Panc1 (cell line): Measurements from ENCODE around the gene TRMT44. TPM values are rescaled to one million over a fixed set of nuclear protein-coding genes. Genes with fewer than 3 reads are reported as not detected.

Experiments used
- ATAC-seq: fragments of 200-7000 bp; cut with Tn5 transposase; 2 replicates; pipeline ENCODE4 v1.9.1; 2020; ENCODE audit warnings: mild to moderate bottlenecking, moderate library complexity
- BruUV-seq: library from RNA; stranded (reverse); fragments of 400-500 nt; replicated peaks from 2 replicates; lab custom pipeline; 2021; lab: Mats Ljungman, UMichigan
- CTCF ChIA-PET: fragments of 300-600 bp; sonication (Branson Sonifier 250); formaldehyde crosslinking; loops from one replicate; lab custom pipeline; 2022; ENCODE audit warnings: antibody characterized with exemption; lab: Charles Lee
- POLR2A ChIA-PET: fragments of 300-600 bp; sonication (Branson Sonifier 250); formaldehyde crosslinking; loops from one replicate; lab custom pipeline; 2022; ENCODE audit warnings: antibody characterized with exemption; lab: Charles Lee
- DNase-seq: peaks from one replicate; pipeline ENCODE4 v3.0.0-alpha.2; 2010; ENCODE audit warnings: low read depth, low spot score
- H3K27ac ChIP-seq: 2 replicates; pipeline ENCODE4 v1.5.1; 2011; ENCODE audit warnings: mild to moderate bottlenecking, low read length, inconsistent platforms
- H3K27me3 ChIP-seq: fragments of 200-500 bp; sonication (Bioruptor generic); 2 replicates; pipeline ENCODE4 v1.6.0; 2014; ENCODE audit warnings: low read length, inconsistent platforms; ENCODE audit not compliant: control insufficient read depth, insufficient read depth
- H3K36me3 ChIP-seq: fragments of 200-500 bp; sonication (Bioruptor generic); 2 replicates; pipeline ENCODE4 v1.5.1; 2014; ENCODE audit warnings: inconsistent platforms, mild to moderate bottlenecking, low read length, moderate library complexity; ENCODE audit not compliant: control insufficient read depth, insufficient read depth
- H3K4me1 ChIP-seq: 2 replicates; pipeline ENCODE4 v1.5.1; 2011; ENCODE audit warnings: inconsistent platforms, mild to moderate bottlenecking, low read length, moderate library complexity; ENCODE audit not compliant: control insufficient read depth, insufficient read depth
- H3K4me3 ChIP-seq, 2 experiments: 2 replicates each; pipeline ENCODE4 v1.5.1; 2011 to 2012; ENCODE audit warnings: low read depth in 2 of 2, low read length in 2 of 2, mild to moderate bottlenecking in 2 of 2, inconsistent platforms in 1 of 2, moderate library complexity in 1 of 2
- H3K9me3 ChIP-seq: fragments of 200-500 bp; sonication (Bioruptor generic); 2 replicates; pipeline ENCODE4 v1.5.1; 2014; ENCODE audit warnings: low read depth, mild to moderate bottlenecking, inconsistent platforms, low read length, moderate library complexity; ENCODE audit not compliant: control insufficient read depth, insufficient read depth
- CTCF ChIP-seq: fragments of 450-650 bp; IDR thresholded peaks from 2 replicates; pipeline ENCODE4 v1.5.1; 2017; ENCODE audit warnings: mild to moderate bottlenecking
- POLR2AphosphoS5 ChIP-seq: IDR thresholded peaks from 2 replicates; pipeline ENCODE4 v1.6.1; 2012; ENCODE audit warnings: mild to moderate bottlenecking, low read depth, low read length, moderate library complexity
- SIN3A ChIP-seq: IDR thresholded peaks from 2 replicates; pipeline ENCODE4 v1.6.1; 2012; ENCODE audit warnings: low read depth, mild to moderate bottlenecking, low read length, moderate library complexity, borderline replicate concordance; ENCODE audit not compliant: insufficient read depth
- TCF7L2 ChIP-seq: IDR thresholded peaks from 2 replicates; pipeline ENCODE4 v1.6.1; 2011; ENCODE audit warnings: mild to moderate bottlenecking, low read depth, low read length, inconsistent platforms
- in situ Hi-C: cut with HindIII; loops from 2 replicates; pipeline ENCODE4 v1.10.0; 2016; ENCODE audit warnings: low sequenced_read_pairs, low pct_unique_long_range_greater_than_20kb
- intact Hi-C: fragments of 100-400 bp; cut with micrococcal nuclease; formaldehyde crosslinking; loops from one replicate; pipeline ENCODE4 v1.10.0; 2022; ENCODE audit not compliant: unreplicated experiment
- total RNA-seq: library from RNA; stranded (reverse); gene quantifications from one replicate; pipeline ENCODE4 v1.2.1, GENCODE V29; 2021; ENCODE audit not compliant: unreplicated experiment
- TF ChIP-seq, protein P1 (sequence below), 2 experiments: IDR thresholded peaks; 2 replicates each; pipeline ENCODE4 v1.6.1; 2011 to 2012; ENCODE audit warnings: low read depth in 2 of 2, control low read depth in 1 of 2, low read length in 1 of 2, mild to moderate bottlenecking in 1 of 2, moderate library complexity in 1 of 2; ENCODE audit not compliant: insufficient read depth in 1 of 2

Gene TRMT44
- total RNA-seq, 1 experiment from 2014 or later: 10.8 TPM

- intact Hi-C loops: no loop called here
- ChIA-PET CTCF (no interaction called here), POLR2A (no interaction called here)
- H3K9me3 ChIP-seq: no peaks in the 10 kb centered on the region
- no peak overlapping the region for H3K27ac ChIP-seq
- no peak for ATAC-seq
- no TSS peak for BruUV-seq
- no peaks in the 10 kb centered on the region for H3K36me3 ChIP-seq
- no peak for DNase-seq
- no peaks in the 10 kb centered on the region for H3K27me3 ChIP-seq
- no peak overlapping the region for H3K4me3 ChIP-seq
- no peaks in the 10 kb centered on the region for H3K4me1 ChIP-seq
- TF ChIP-seq CTCF (no peak), SIN3A (no peak), TCF7L2 (no peak), POLR2AphosphoS5 (no peak)
- TF ChIP-seq, protein P1, sequence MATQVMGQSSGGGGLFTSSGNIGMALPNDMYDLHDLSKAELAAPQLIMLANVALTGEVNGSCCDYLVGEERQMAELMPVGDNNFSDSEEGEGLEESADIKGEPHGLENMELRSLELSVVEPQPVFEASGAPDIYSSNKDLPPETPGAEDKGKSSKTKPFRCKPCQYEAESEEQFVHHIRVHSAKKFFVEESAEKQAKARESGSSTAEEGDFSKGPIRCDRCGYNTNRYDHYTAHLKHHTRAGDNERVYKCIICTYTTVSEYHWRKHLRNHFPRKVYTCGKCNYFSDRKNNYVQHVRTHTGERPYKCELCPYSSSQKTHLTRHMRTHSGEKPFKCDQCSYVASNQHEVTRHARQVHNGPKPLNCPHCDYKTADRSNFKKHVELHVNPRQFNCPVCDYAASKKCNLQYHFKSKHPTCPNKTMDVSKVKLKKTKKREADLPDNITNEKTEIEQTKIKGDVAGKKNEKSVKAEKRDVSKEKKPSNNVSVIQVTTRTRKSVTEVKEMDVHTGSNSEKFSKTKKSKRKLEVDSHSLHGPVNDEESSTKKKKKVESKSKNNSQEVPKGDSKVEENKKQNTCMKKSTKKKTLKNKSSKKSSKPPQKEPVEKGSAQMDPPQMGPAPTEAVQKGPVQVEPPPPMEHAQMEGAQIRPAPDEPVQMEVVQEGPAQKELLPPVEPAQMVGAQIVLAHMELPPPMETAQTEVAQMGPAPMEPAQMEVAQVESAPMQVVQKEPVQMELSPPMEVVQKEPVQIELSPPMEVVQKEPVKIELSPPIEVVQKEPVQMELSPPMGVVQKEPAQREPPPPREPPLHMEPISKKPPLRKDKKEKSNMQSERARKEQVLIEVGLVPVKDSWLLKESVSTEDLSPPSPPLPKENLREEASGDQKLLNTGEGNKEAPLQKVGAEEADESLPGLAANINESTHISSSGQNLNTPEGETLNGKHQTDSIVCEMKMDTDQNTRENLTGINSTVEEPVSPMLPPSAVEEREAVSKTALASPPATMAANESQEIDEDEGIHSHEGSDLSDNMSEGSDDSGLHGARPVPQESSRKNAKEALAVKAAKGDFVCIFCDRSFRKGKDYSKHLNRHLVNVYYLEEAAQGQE (IDR thresholded peaks at IDR 0.05; ENCODE audit: insufficient read depth in 1 of 2, low read depth in 2 of 2, low read length in 1 of 2): no peak
- in situ Hi-C loops: no loop called here
Observed at GRCh38 chr4:8507624-8508023, 67.0 kb downstream of the TRMT44 start.

DNA sequence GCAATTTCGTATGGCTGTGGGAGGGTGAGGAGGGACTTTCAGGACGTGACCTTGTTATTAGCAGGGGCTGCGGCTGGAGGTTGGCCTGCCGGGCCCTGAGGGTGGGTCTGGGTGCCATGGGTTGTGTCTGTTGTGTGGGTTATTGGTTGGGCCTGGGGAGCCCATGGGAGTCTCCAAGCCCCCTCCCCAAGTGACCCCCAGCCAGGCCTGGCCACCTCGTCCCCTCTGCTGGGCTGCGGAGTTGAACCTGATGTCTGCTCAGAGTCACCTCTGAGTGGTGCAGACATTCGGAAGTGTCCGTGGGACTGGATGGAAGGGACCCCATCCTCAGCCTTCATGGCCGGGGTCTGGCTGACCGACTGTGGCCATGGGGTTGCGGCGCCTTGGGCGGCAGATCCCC is 67.7 kb downstream of the TRMT44 start:
- Histone ChIP-seq H3K27me3 (no peaks in the 10 kb centered on the region), H3K9me3 (no peaks in the 10 kb centered on the region), H3K4me1 (no peaks in the 10 kb centered on the region), H3K27ac (no peak overlapping the region), H3K36me3 (no peaks in the 10 kb centered on the region), H3K4me3 (no peak overlapping the region)
- ATAC-seq: no peak
- TF ChIP-seq SIN3A (no peak), POLR2AphosphoS5 (no peak), CTCF (no peak), TCF7L2 (no peak)
- TF ChIP-seq, protein P1 (IDR thresholded peaks at IDR 0.05; ENCODE audit: insufficient read depth in 1 of 2, low read depth in 2 of 2, low read length in 1 of 2): no peak
- DNase-seq: no peak
- BruUV-seq: no TSS peak
- intact Hi-C loops: no loop called here
- in situ Hi-C loops: no loop called here
- ChIA-PET CTCF (no interaction called here), POLR2A (no interaction called here)
